GM19438 (cell line): ENCODE data around the gene MRAS.
"Not testable (repeated sequence)": the region's sequence is repeated elsewhere in the genome, so short reads cannot be mapped to it uniquely, and the experiment has no call there.

Experiments used
- ATAC-seq: cut with Tn5 transposase; IDR thresholded peaks from one replicate; pipeline ENCODE4 v1.9.1; 2021; ENCODE audit warnings: low read depth; ENCODE audit not compliant: unreplicated experiment

MRAS gene

DNA sequence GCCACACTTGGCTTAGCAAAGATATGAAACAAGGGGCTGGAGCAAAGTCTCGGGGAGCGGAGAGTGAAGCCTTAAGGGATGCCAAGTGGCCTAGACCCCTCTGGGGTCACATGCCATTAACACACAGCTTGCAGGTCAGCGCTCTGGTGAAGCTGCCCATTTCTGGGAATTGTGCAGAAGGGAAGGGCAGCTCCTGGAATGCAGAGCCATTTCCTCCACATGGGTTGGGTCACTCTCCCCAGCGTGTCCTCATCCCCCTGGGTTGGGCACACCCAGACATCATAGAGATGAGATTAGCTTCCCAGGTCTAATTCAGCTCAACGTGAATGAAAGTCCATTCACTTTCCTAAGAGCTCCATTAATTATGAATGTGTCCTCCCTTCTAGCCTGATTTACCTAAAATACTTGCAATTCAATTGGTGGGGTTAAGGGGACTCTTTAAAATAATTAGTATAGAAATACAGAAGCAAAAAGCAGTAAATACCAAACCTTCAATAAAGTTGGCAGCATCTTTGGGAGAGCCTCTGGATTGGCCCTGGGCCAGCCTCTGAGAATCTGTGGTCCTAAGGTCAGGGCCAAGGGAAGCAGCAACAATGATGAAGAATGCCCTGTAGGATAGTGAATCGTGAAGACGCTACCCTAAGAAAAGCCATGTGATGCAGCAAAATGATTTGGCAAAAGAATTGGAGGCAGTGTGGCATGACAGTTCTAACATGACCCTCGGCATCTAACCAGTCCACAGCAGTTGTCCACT is 17.8 kb downstream of the MRAS start:
- ATAC-seq, result no peak

DNA sequence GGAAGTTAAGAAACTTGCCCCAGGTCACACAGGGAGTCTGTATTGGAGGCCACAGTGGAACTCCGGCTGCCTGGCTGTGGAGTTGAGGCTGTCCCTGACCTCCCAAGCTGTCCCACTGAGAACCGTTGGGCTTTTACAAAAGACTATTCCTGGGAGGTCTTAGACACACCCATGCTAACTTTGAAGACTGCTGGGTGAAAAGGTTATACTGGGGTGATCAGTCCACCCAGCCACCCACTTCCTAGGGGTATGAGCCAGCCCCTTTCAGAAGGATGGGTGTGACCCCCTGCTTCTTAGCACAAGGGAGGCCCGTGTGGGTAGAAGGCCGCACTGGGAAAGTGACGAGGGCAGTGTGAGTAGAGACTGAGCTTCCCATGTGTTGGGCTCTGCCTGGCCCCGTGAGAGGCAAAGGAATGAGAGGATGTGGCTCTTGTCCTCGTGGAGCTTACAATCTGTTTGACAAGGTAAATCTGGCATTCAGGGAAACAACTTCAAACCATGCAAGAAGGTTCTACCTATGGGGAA is 19.0 kb downstream of the MRAS start:
- no peak for ATAC-seq

DNA sequence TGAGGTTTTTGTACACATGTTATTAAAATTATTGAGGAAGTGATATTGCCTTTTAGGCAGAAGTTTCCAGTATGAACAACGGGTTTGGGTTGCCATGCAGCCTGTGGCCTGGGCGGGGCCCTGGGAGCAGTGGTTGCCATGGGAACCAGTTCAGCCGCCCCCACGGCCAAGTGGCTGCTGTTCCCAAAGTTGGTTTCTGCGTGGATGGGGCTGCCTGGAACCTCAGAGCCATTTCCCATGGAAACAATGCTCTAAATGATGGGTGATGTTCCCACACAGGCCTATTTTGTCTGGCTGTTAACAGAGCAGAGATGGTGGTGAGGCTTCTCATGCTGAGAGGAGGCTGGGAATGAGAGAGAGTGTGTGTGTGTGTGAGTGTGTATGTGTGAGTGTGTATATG is 19.5 kb downstream of the MRAS start:
- ATAC-seq, result no peak

- ATAC-seq, result no peak
Measured at GRCh38 chr3:138369151-138369900, 20.9 kb downstream of the MRAS start.

DNA sequence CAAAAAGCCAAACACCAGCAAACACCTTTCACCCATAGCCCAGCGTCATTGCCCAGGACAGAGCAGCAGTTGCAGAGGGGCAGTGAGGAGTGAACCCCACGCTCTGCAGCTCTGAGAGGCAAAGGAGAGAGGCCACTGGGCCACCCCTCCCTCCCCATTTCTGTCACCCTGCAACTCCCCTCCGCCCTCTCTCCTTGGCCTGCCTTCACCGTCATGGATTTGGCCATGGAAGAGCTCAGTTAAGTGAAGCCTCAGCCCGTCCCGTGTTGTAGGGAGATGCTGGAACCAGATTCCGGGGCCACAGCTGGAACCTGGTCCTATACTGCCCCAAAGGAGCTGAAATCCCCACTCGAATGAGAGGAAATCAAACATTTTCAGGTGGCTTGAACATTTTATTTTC is 21.9 kb downstream of the MRAS start:
- no peak for ATAC-seq

GRCh38 chr3:138371070-138371965 is 22.9 kb downstream of the MRAS start:
- peak; percentile 99 for ATAC-seq

GRCh38 chr3:138373087-138373735 is 24.8 kb downstream of the MRAS start:
- no peak for ATAC-seq

- no peak for ATAC-seq
Measured at GRCh38 chr3:138373736-138374094, 25.3 kb downstream of the MRAS start.

DNA sequence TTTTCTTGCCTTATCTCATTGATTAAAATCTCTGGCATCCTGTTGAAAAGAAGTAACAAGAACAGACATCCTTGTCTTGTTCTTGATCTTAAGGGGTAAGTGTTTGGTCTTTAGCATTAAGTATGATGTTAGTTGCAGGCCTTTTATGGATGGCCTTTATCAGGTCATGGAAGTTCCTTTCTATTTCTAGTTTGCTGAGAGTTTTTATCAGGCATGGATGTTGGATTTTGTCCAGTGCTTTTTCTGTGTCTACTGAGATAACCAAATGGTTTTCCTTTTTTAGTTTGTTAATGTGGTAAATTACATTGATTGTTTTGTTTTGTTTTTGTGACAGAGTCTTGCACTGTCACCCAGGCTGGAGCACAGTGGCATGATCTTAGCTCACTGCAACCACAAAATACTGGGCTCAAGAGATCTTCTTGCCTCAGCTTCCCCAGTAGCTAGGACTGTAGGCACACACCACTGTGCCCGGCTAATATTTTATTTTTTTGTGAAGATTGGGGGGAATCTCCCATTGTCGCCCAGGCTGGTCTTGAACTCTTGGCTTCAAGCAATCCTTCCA is 26.3 kb downstream of the MRAS start:
- no peak for ATAC-seq

GRCh38 chr3:138375447-138375846 is 27.1 kb downstream of the MRAS start:
- ATAC-seq, result no peak

DNA sequence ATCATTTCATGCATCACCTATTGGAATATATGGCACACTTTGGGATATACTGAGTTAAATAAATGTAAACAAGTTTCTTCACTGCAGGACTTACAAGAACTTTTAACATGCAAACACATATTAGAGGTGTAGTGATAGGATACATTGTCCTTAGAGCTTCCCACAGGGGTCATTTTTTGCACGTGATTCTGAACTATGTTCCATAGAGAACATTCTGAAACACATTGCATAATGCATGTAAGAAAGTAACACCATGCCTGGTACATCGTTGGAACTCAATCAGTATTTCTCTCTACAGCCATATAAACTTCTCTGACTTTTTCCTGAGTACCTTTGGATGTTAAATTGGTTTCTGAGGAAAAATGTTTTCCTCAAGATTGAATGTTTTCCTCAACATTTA is 28.3 kb downstream of the MRAS start:
- ATAC-seq, result no peak

- not testable (repeated sequence) for ATAC-seq
Measured at GRCh38 chr3:138377212-138377611, 28.8 kb downstream of the MRAS start.

DNA sequence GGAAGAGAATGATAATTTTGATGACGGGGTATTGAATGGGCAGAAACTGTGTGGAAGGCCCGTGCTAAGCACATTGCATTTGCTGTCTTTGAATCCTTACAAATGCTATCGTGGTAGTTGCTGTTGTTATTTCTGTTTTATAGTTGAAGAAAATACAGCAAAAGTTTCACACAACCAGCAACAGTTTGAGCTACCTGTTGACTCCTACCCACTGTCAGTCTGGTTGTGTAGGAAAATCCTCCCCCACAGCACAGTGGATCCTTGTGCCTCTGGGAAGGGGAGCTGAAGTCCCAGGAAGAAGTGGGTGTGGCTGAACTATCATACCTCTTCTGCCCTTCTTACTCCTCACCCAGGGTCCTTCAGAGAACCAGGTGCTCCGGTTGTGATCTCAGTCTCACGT is 29.4 kb downstream of the MRAS start:
- ATAC-seq, result no peak

DNA sequence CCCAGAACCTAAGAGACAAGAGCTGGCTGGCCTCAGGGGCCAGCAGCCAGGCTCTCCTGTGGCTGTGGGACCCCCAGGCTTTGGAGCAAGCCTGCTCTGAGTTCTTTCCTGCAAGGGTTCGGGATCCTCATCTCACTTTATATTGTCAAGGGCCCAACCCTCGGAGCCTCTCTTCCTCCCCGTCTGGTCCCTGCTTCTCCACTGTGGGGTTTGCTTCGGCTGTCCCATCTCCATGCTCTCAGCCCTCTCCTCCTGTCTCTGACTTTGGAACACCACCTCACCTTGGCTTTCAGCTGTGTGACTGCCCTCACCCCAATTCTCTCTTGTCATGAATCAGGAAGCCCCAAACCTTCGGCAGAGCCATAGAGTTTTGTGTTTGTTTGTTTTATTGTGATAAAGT is 30.0 kb downstream of the MRAS start:
- ATAC-seq, result no peak

DNA sequence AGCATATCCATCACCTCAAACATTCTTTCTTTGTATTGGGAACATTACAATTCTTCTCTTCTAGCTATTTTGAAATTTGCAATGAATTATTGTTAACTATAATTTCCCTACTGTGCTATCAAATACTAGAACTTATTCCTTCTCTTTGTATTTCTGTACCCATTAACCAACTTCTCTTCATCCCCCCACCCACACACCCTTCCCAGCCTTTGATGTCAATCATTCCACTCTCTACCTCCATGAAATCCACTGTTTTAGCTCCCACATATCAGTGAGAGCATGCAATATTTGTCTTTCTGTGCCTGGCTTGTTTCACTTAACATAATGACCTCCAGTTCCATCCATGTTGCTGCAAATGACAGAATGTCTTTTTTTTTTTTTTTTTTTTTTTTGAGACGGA is 30.6 kb downstream of the MRAS start:
- no peak for ATAC-seq

DNA sequence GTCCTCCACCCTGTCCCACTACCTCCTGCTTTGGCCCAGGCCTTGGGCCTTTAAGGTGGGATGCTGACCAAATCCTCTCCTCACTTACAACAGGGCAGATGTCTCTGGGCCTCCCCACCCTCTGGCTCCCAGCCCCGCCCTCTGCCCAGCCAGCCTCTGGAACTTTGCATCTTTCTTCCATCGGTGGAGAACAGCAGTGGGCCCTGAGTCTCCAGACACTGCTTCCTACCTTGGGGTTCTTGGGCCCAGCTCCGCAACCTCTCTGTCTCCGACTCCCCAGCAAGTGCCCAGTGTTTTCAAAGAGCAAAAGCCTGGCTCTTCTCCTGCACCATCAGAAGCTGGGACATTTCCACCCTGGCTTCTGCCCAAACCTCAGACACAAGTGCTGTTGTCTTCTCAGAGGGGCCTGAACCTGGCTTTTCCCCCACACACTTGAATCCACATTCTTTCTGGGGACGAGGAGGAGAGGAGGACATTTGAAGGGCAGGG is 33.1 kb downstream of the MRAS start:
- no peak for ATAC-seq

- ATAC-seq, result no peak
Measured at GRCh38 chr3:138381950-138382715, 33.8 kb downstream of the MRAS start.

DNA sequence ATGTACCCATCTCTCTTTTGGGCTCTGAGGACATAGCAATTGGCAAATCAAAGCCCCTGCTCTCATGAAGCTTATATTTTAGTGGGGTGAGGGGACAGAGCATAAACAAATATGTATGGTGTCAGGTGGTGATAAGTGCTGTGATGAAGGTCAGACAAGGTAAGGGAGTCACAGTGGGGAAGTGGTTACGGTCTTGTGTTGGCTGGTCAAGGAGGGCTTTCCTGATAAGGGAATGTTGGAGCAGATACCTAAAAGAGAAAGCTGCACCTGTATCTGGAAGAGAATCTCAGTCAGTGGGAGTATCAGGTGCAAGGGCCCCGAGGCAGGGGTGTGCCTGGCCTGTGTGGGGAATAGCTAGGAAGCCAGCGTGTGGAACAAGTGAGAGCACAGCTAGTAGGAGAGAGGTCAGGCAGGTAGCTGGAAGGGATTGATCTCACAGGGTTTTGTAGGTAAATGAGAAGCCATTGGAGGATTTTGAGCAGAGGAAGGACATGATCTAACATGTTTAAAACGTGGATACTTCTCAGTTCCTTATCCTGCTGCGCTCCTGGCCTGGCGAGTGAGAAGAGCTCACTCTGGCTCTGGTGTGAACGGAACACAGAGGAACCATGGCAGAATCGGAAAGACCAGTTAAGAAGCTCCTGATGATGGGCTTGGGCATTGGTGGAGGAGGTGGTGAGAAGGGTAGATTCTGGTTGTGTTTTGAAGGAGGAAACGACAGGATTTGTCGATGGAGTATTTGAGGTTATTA is 35.5 kb downstream of the MRAS start:
- no peak for ATAC-seq

- no peak for ATAC-seq
Measured at GRCh38 chr3:138384531-138384930, 36.2 kb downstream of the MRAS start.
